ENCODE results near the gene SERPINB10.

Gene SERPINB10

DNA sequence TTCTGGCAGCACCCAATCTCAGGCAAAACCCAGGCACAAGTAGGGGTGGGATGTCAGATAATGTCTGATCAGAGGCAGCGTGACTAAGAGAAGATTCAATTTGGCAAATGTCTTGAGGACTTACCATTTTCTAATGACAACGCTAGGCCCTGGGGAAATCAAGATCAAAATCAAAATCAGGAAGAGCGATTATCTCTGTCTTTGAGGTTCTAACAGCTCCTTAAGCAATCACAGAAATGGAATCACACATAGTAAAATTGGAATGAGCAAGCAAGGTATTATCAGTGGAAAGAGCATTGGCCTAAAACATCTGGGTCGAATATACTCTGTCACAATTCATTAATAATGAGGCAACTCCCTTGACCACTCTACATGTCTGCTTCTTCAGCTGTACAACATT, 28.8 kb upstream of the SERPINB10 start:
- Histone ChIP-seq H3K9ac (ENCODE audit: low read depth, low read length) (no peak overlapping the region), H3K4me1 (ENCODE audit: control insufficient read depth, insufficient read depth, low read length) (no peaks in the 10 kb centered on the region), H3K9me3 (ENCODE audit: control insufficient read depth, insufficient read depth, low read length) (no peaks in the 10 kb centered on the region), H3K27ac (ENCODE audit: low read depth, low read length) (no peak overlapping the region), H3K4me3 (ENCODE audit: low read depth, low read length) (no peak overlapping the region), H3K36me3 (ENCODE audit: control insufficient read depth, insufficient read depth, low read length) (no peaks in the 10 kb centered on the region), H3K27me3 (ENCODE audit: control insufficient read depth, insufficient read depth, low read length) (no peaks in the 10 kb centered on the region)

DNA sequence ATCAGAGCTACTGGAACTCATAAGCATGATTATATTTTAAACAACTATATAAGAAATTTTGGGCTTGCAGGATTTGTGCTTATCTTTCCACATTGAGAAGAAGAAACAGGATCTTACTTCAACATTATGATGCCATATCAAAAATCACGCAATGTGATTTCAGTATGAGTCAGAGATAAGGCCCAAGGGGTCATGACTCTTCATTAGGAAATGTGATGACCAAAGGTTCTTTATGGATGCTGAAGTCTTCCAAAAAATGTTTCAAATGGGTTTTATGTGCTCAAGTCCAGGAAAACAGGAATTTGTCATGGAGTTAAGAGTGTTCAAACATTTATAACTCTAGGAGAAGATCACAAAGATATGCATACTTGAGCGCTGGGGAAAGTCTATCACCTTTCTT, 28.0 kb upstream of the SERPINB10 start:
- H3K4me1 ChIP-seq (ENCODE audit: control insufficient read depth, insufficient read depth, low read length): no peaks in the 10 kb centered on the region
- H3K36me3 ChIP-seq (ENCODE audit: control insufficient read depth, insufficient read depth, low read length): no peaks in the 10 kb centered on the region
- no peak overlapping the region for H3K9ac ChIP-seq (ENCODE audit: low read depth, low read length)
- no peak overlapping the region for H3K27ac ChIP-seq (ENCODE audit: low read depth, low read length)
- no peaks in the 10 kb centered on the region for H3K9me3 ChIP-seq (ENCODE audit: control insufficient read depth, insufficient read depth, low read length)
- no peak overlapping the region for H3K4me3 ChIP-seq (ENCODE audit: low read depth, low read length)
- no peaks in the 10 kb centered on the region for H3K27me3 ChIP-seq (ENCODE audit: control insufficient read depth, insufficient read depth, low read length)

DNA sequence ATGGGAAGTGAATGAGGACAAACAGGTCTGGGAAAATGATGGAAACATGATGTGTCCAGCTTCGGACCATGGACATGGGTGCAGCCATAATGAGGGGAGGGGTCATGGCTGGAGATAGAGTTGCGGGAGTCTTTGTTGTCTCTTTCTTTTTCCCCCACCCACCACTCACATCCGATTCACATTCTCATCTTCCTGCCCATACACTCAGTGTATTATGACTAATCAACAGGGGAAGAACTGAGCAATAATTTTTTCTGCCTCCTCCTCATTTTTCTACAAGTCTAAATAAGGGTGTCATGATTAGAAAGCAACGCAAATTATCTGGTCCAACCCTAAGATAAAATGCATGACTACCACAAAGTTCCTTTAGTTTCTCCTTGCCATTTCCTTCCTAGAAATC, 25.9 kb upstream of the SERPINB10 start:
- H3K9ac ChIP-seq (ENCODE audit: low read depth, low read length): no peak overlapping the region
- H3K9me3 ChIP-seq (ENCODE audit: control insufficient read depth, insufficient read depth, low read length): no peaks in the 10 kb centered on the region
- no peak overlapping the region for H3K4me3 ChIP-seq (ENCODE audit: low read depth, low read length)
- no peak overlapping the region for H3K27ac ChIP-seq (ENCODE audit: low read depth, low read length)
- H3K36me3 ChIP-seq (ENCODE audit: control insufficient read depth, insufficient read depth, low read length): no peaks in the 10 kb centered on the region
- no peaks in the 10 kb centered on the region for H3K27me3 ChIP-seq (ENCODE audit: control insufficient read depth, insufficient read depth, low read length)
- no peaks in the 10 kb centered on the region for H3K4me1 ChIP-seq (ENCODE audit: control insufficient read depth, insufficient read depth, low read length)

DNA sequence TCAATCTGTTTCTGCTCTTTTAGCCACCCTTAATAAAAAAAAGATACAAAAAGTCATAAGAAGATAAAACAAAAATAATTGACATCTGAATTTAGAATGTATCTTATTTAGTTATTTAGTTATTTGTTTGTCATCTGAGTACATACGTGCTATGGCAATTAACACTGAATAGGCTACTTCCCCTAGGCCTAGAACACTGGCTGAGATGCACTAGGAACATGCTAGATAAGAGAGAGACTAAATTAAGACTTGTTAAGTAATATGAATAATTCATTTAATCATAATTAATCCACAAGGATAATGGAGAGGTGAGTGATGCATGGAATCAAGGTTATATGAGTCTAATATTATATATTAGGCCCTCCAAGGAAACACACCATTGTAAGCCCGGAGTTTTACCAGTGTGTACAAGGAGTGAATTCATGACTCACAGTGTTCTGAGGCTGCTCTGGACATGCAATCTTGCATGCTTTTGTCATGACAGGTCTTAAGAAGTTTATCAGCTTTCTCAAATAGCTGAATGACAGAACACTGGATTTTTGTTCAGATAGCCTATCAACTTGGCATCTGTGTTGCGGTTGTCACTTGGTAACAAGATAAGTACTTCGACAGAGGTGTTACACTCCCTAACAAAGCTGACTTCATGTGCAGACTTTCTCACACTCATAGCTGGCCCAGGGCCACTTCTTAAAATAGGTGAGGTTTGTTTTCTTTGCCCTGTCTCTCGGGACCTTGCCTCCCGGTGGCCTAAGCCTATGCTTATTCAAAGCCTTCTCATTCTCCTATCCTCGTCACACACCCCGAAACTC, 25.2 kb upstream of the SERPINB10 start:
- Histone ChIP-seq H3K9me3 (ENCODE audit: control insufficient read depth, insufficient read depth, low read length) (no peaks in the 10 kb centered on the region), H3K9ac (ENCODE audit: low read depth, low read length) (no peak overlapping the region), H3K36me3 (ENCODE audit: control insufficient read depth, insufficient read depth, low read length) (no peaks in the 10 kb centered on the region), H3K27ac (ENCODE audit: low read depth, low read length) (no peak overlapping the region), H3K4me1 (ENCODE audit: control insufficient read depth, insufficient read depth, low read length) (no peaks in the 10 kb centered on the region), H3K4me3 (ENCODE audit: low read depth, low read length) (no peak overlapping the region), H3K27me3 (ENCODE audit: control insufficient read depth, insufficient read depth, low read length) (no peaks in the 10 kb centered on the region)

DNA sequence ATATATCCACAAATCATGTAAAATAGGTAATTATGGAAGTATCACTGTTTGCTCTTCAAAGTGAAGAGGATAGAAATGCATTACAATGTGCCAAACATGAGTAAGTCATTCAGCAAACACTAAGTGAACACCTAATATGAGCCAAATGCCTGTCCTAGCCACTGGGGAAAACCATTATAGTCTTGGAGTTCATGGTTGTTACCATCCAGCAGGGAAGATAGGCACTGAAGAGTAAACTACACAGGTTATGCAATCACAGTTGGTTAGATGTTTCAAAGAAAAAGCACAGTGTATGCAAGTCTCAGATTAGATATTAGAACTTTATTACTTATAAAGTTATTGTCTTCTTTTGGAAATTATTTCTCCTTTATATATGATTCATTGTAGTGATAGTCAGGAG, 24.1 kb upstream of the SERPINB10 start:
- H3K4me1 ChIP-seq (ENCODE audit: control insufficient read depth, insufficient read depth, low read length): no peaks in the 10 kb centered on the region
- no peak overlapping the region for H3K9ac ChIP-seq (ENCODE audit: low read depth, low read length)

DNA sequence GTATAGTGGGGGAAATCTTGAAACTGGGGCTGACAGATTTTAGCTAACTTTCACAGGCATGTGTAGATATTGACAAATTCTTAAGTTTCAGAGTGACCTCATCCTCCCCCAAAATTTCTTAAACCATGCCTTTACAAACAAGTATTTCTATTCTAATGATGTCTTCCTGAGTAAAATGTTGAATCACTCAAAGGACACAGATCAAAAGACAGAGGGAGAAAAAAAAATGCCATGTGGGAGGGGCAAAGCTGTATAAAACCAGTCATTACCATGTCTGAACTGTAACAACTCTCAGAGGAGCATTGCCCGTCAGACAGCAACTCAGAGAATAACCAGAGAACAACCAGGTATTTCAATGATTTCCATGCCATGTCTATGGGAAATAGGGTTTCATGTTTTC, 20.3 kb upstream of the SERPINB10 start, which contains the start of gene SERPINB2:
Gene SERPINB2 (plus strand): TSS at position 282 of the 400 bp plus-strand sequence. CDS start 3,740 bp downstream, outside the sequence.
- Histone ChIP-seq H3K4me1 (ENCODE audit: control insufficient read depth, insufficient read depth, low read length) (no peaks in the 10 kb centered on the region), H3K27ac (ENCODE audit: low read depth, low read length) (no peak within 1 kb of the TSS), H3K9me3 (ENCODE audit: control insufficient read depth, insufficient read depth, low read length) (no peaks in the 10 kb centered on the region), H3K36me3 (ENCODE audit: control insufficient read depth, insufficient read depth, low read length) (no peaks in the 10 kb centered on the region), H3K27me3 (ENCODE audit: control insufficient read depth, insufficient read depth, low read length) (no peaks in the 10 kb centered on the region), H3K4me3 (ENCODE audit: low read depth, low read length) (no peak within 1 kb of the TSS), H3K9ac (ENCODE audit: low read depth, low read length) (no peak within 1 kb of the TSS)

More for the DNA sequence above, 24.1 kb upstream of the SERPINB10 start:
- Histone ChIP-seq H3K36me3 (ENCODE audit: control insufficient read depth, insufficient read depth, low read length) (no peaks in the 10 kb centered on the region), H3K27ac (ENCODE audit: low read depth, low read length) (no peak overlapping the region), H3K27me3 (ENCODE audit: control insufficient read depth, insufficient read depth, low read length) (no peaks in the 10 kb centered on the region), H3K9me3 (ENCODE audit: control insufficient read depth, insufficient read depth, low read length) (no peaks in the 10 kb centered on the region), H3K4me3 (ENCODE audit: low read depth, low read length) (no peak overlapping the region)

DNA sequence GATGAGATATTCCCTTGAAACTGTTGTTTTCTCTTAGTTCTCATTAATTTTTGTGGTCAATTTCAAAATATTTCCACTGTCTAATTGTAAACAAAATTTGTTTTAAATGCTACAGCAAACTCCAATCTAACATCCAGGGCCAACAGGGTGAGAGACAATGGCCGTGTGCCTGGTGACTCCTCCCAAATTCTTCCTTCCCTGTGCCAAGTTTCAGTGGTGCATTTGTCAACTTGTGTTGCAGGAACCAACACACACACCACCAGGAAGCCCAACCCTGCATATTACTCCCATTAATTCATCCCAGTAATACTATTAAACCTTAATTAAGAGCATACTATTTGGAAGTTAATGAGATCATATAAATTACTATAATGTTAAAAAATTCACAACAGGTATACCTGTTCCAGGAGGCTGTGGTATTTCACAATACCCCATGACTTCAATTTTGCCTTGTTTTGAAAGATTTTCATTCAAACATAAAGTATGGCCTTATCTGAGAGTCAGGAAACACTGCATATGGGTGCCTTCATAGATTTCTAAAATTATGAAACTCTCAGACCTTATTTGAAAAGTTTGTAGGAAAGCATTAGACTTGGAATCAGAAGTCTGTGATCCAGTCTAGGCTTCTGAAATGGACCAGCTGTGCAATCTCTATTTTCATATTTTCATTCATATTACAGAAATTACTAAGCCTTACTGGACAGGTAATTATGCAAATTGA, 19.1 kb upstream of the SERPINB10 start:
- no peak overlapping the region for H3K4me3 ChIP-seq (ENCODE audit: low read depth, low read length)
- H3K27ac ChIP-seq (ENCODE audit: low read depth, low read length): no peak overlapping the region
- no peaks in the 10 kb centered on the region for H3K9me3 ChIP-seq (ENCODE audit: control insufficient read depth, insufficient read depth, low read length)
- H3K27me3 ChIP-seq (ENCODE audit: control insufficient read depth, insufficient read depth, low read length): no peaks in the 10 kb centered on the region
- no peaks in the 10 kb centered on the region for H3K36me3 ChIP-seq (ENCODE audit: control insufficient read depth, insufficient read depth, low read length)
- no peaks in the 10 kb centered on the region for H3K4me1 ChIP-seq (ENCODE audit: control insufficient read depth, insufficient read depth, low read length)
- H3K9ac ChIP-seq (ENCODE audit: low read depth, low read length): no peak overlapping the region

DNA sequence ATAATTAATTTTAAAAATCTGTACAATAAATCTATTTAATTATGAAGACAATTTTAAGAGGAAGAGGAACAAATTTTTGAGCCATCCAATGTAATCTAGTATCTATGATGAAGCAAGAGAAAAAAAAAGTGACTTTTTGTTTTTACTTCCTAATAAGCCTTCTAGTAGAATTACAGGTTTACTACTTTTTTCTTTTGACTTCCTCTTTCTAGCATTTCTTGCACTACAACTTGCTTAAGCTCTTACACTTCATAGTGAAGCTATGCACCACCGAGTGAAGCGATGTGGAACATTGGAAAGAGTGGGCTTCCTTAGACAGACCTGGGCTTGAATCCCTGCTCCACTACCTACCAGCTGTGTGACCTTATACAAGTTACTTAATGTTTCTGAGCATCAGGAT, 18.1 kb upstream of the SERPINB10 start:
- Histone ChIP-seq H3K27ac (ENCODE audit: low read depth, low read length) (no peak overlapping the region), H3K4me3 (ENCODE audit: low read depth, low read length) (no peak overlapping the region), H3K9ac (ENCODE audit: low read depth, low read length) (no peak overlapping the region), H3K9me3 (ENCODE audit: control insufficient read depth, insufficient read depth, low read length) (no peaks in the 10 kb centered on the region), H3K36me3 (ENCODE audit: control insufficient read depth, insufficient read depth, low read length) (no peaks in the 10 kb centered on the region), H3K4me1 (ENCODE audit: control insufficient read depth, insufficient read depth, low read length) (no peaks in the 10 kb centered on the region), H3K27me3 (ENCODE audit: control insufficient read depth, insufficient read depth, low read length) (no peaks in the 10 kb centered on the region)

DNA sequence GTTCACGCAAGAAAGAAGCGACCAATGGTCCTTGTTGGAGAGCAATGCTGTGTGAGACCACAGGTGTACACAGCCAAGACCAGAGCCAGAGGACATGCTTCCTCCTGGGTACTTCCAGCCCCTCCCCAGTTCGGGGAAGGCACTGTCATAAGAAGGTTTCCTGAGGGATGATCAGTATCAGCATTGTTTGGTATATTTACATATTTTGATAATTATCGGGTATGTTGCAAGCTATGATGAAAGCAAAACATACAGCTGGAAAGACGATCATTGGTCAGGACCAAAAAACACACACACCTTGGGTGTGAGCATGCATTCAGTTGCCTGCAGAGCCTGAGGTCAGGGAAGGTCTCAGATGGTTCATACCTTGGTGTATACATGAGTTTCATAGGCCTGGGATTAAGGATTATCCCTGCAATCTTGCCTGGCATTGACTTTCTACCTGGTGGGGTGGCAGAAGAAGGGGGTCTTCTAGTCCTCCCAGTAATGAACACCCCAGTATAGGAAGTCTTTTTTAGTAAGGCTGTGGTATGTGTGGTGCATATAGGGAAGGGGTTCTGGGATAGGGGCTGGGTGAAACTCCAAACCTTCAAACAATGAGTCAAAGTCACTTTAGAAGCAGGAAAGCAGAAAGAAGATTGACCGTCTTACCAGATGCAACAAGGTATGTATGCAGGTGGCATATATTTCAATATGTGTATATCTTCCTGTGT, 17.4 kb upstream of the SERPINB10 start:
- H3K27ac ChIP-seq (ENCODE audit: low read depth, low read length): no peak overlapping the region
- H3K36me3 ChIP-seq (ENCODE audit: control insufficient read depth, insufficient read depth, low read length): no peaks in the 10 kb centered on the region
- H3K9me3 ChIP-seq (ENCODE audit: control insufficient read depth, insufficient read depth, low read length): no peaks in the 10 kb centered on the region
- no peaks in the 10 kb centered on the region for H3K27me3 ChIP-seq (ENCODE audit: control insufficient read depth, insufficient read depth, low read length)
- no peak overlapping the region for H3K9ac ChIP-seq (ENCODE audit: low read depth, low read length)
- H3K4me1 ChIP-seq (ENCODE audit: control insufficient read depth, insufficient read depth, low read length): no peaks in the 10 kb centered on the region
- H3K4me3 ChIP-seq (ENCODE audit: low read depth, low read length): no peak overlapping the region

DNA sequence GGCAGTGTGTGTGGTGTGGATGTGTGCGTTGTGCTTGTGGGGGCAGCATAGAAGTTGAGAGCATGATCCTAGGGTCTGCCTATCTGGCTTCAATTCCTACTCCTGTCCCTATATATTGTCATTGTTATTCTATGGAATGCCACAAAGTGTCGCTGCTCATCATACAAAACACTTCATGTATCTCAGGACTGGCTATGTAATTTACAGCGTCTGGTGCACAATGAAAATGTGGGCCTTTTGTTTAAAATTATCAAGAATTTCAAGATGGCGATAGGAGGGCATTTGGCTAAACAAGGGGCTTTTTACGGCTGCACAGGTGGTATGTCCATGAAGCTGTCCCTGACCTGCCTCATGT, 16.8 kb upstream of the SERPINB10 start:
- no peaks in the 10 kb centered on the region for H3K36me3 ChIP-seq (ENCODE audit: control insufficient read depth, insufficient read depth, low read length)
- no peak overlapping the region for H3K9ac ChIP-seq (ENCODE audit: low read depth, low read length)
- H3K4me1 ChIP-seq (ENCODE audit: control insufficient read depth, insufficient read depth, low read length): no peaks in the 10 kb centered on the region
- no peaks in the 10 kb centered on the region for H3K9me3 ChIP-seq (ENCODE audit: control insufficient read depth, insufficient read depth, low read length)
- H3K27ac ChIP-seq (ENCODE audit: low read depth, low read length): no peak overlapping the region
- no peak overlapping the region for H3K4me3 ChIP-seq (ENCODE audit: low read depth, low read length)
- H3K27me3 ChIP-seq (ENCODE audit: control insufficient read depth, insufficient read depth, low read length): no peaks in the 10 kb centered on the region

DNA sequence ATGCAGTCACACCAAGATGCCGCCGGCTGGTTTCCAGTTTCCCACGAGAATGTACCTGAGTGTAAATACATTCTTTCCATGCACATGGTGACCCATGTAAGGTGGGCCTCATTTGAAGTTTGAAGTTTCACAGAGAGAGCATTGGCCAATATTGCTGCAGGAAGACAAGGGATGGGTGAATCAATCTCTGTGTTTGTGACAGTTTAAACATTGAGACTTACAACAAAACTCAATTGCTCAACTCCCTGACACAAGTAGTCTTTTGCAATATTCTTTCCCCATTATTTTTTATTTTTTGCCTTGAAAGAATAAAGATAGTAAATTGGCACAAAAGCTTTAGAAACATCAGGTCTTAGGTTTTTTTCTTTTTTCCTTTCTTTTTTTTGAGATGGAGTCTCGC, 15.2 kb upstream of the SERPINB10 start:
- Histone ChIP-seq H3K4me1 (ENCODE audit: control insufficient read depth, insufficient read depth, low read length) (no peaks in the 10 kb centered on the region), H3K9ac (ENCODE audit: low read depth, low read length) (no peak overlapping the region), H3K9me3 (ENCODE audit: control insufficient read depth, insufficient read depth, low read length) (no peaks in the 10 kb centered on the region), H3K4me3 (ENCODE audit: low read depth, low read length) (no peak overlapping the region), H3K27ac (ENCODE audit: low read depth, low read length) (no peak overlapping the region), H3K36me3 (ENCODE audit: control insufficient read depth, insufficient read depth, low read length) (no peaks in the 10 kb centered on the region), H3K27me3 (ENCODE audit: control insufficient read depth, insufficient read depth, low read length) (no peaks in the 10 kb centered on the region)
